AG04449 (cell line): Measurements from ENCODE around the gene TPTE2.
"Not testable (repeated sequence)": the region's sequence is repeated elsewhere in the genome, so short reads cannot be mapped to it uniquely, and the experiment has no call there.

Source experiments
- CTCF ChIA-PET: fragments of 350-600 bp; formaldehyde crosslinking; extraction: SDS; loops from one replicate; lab custom pipeline; 2021; ENCODE audit warnings: antibody characterized with exemption; lab: Yijun Ruan, JAX
- POLR2A ChIA-PET: fragments of 400-600, 350-600 bp; formaldehyde crosslinking; extraction: SDS; loops from one replicate; lab custom pipeline; 2020; ENCODE audit warnings: antibody characterized with exemption, inconsistent platforms; lab: Yijun Ruan, JAX
- DNase-seq: peaks from one replicate; pipeline ENCODE4 v3.0.0-alpha.2; 2010; ENCODE audit warnings: low read depth, low spot score
- H3K4me3 ChIP-seq: 2 replicates; pipeline ENCODE4 v1.5.1; 2011; ENCODE audit warnings: low read depth, mild to moderate bottlenecking, control low read depth, low read length
- CTCF ChIP-seq: IDR thresholded peaks from one replicate; pipeline ENCODE4 v1.5.1; 2011; ENCODE audit warnings: mild to moderate bottlenecking, moderate library complexity, low read length, control low read depth, inconsistent platforms; ENCODE audit not compliant: insufficient read depth; ENCODE audit errors: missing control alignments

The TPTE2 gene

GRCh38 chr13:19561127-19561582 lies at the start of gene TPTE2:
Gene TPTE2 (minus strand): TSS chr13:19561532. CDS start chr13:19503234, 58,298 bp downstream.
- POLR2A ChIA-PET, DNase-seq, CTCF ChIA-PET, H3K4me3 ChIP-seq: not testable (repeated sequence)

GRCh38 chr13:19607523-19608078 lies 46.3 kb upstream of the TPTE2 start:
- no peak for DNase-seq

GRCh38 chr13:19606737-19607136 lies 45.4 kb upstream of the TPTE2 start:
- no peak for TF ChIP-seq CTCF
- POLR2A ChIA-PET: no interaction called here
- CTCF ChIA-PET: no interaction called here
- DNase-seq: no peak
- H3K4me3 ChIP-seq: no peak overlapping the region

More at GRCh38 chr13:19607523-19608078, 46.3 kb upstream of the TPTE2 start:
- POLR2A ChIA-PET: no interaction called here
- TF ChIP-seq CTCF: no peak
- CTCF ChIA-PET: no interaction called here
- no peak overlapping the region for H3K4me3 ChIP-seq

- DNase-seq: no peak
- TF ChIP-seq CTCF: no peak
- ChIA-PET CTCF (interaction anchor here (1.6 kb wide), 1 partner anchor 12 kb away, joined by 4 read pairs; no protein-coding TSS in a partner anchor), POLR2A (no interaction called here)
- H3K4me3 ChIP-seq: no peak overlapping the region
These were observed 44.8 kb upstream of the TPTE2 start for GRCh38 chr13:19606152-19606551.

- ChIA-PET POLR2A (no interaction called here), CTCF (interaction anchor here (0.6 to 1.6 kb wide), 2 partner anchors 13 to 33 kb away, joined by 3 to 4 read pairs; no protein-coding TSS in a partner anchor)
- H3K4me3 ChIP-seq: no peak overlapping the region
- TF ChIP-seq CTCF: no peak
- no peak for DNase-seq
These were observed 44.0 kb upstream of the TPTE2 start for GRCh38 chr13:19605161-19605955.

- ChIA-PET POLR2A (no interaction called here), CTCF (no interaction called here)
- DNase-seq: no peak
- no peak overlapping the region for H3K4me3 ChIP-seq
- TF ChIP-seq CTCF: no peak
These were observed 43.0 kb upstream of the TPTE2 start for GRCh38 chr13:19604306-19604705.
